Measurements from ENCODE around the gene PFN3. TPM values are rescaled to one million over a fixed set of nuclear protein-coding genes. Genes with fewer than 3 reads are reported as not detected.

PFN3 gene
- total RNA-seq, 2 experiments from 2014 or later, result not detected

DNA sequence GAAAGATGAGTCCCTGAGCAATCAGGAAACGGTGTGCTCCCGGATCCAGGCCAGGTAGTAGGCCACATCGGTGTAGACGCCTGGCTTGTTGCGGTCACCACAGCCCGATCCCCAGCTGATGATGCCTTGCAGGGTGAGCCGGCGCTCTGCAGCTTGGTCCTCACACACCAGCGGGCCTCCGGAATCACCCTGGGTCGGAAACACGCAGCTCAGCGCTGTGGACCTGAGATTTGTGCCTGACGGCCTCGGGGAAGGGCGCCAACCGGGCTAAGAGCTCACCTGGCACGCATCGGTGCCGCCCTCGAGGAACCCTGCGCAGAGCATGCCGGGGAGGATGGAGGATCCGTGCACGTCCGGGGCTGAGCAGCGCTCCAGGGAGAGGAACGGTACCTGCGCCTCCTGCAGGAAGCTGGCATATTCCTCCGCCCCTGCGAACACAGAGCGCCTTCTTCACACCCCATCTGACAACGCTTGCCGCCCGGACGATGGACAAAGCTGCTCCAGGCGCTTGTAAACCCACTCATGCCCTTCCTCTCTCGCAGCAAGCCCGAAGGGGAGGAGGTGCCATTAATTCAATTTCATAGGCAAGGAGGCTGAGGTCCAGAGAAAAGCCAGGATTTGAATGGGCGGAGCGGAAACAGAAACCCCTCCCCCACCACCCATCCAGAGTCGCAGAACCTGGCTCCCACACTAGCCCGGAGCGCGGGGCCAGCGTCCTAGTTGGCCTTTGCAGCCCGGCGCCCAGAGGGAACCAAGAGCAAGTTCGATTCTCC is 2.0 kb upstream of the PFN3 start:
- Histone ChIP-seq H2AFZ (ENCODE audit: low read length) (no peak overlapping the region), H3K27ac (ENCODE audit: low read depth, low read length, poor library complexity, severe bottlenecking) (no peak overlapping the region), H4K20me1 (ENCODE audit: insufficient read depth, low read length) (no peaks in the 10 kb centered on the region), H3K4me2 (ENCODE audit: low read length) (peak overlapping the region; percentile 73), H3K9me2 (ENCODE audit: insufficient read depth, low read length) (no peaks in the 10 kb centered on the region), H3K4me3 (ENCODE audit: low read depth, low read length, poor library complexity, severe bottlenecking) (no peak overlapping the region), H3K9me3 (ENCODE audit: low read length) (no peaks in the 10 kb centered on the region), H3K4me1 (ENCODE audit: insufficient read depth, low read length, poor library complexity, severe bottlenecking) (peaks cover 18% of the 10 kb centered on the region), H3K79me2 (ENCODE audit: insufficient read depth, low read depth, low read length) (no peaks in the 10 kb centered on the region), H3K36me3 (ENCODE audit: insufficient read depth, low read length) (no peaks in the 10 kb centered on the region)
- ChIA-PET POLR2A (interaction anchor here (0.8 to 2.6 kb wide), 2 partner anchors 27 to 55 kb away, joined by 4 to 10 read pairs; no protein-coding TSS in a partner anchor), CTCF (ENCODE audit: unreplicated experiment) (interaction anchor here (0.6 to 3.5 kb wide), 9 partner anchors 10 to 118 kb away, joined by 3 to 25 read pairs (median 7); partner anchors contain the start of gene GRK6)
- intact Hi-C loops (cut with micrococcal nuclease; ENCODE audit: unreplicated experiment), result loop anchor here (1.0 to 10.0 kb wide), 2 partner anchors 24 to 192 kb away; partner anchors contain the start of genes GRK6 and TMED9
- no TSS peak for BruUV-seq (replicated peaks)
- DNase-seq (ENCODE audit: low spot score), result no peak
- TF ChIP-seq EZH2phosphoT487 (IDR thresholded peaks at IDR 0.05; ENCODE audit: borderline replicate concordance, low read depth, low read length), result no peak
- no peak for TF ChIP-seq CTCF (conservative IDR thresholded peaks at IDR 0.05; ENCODE audit: low read length)

GRCh38 chr5:177397875-177398390 is 2.5 kb downstream of the PFN3 start:
- no peak for DNase-seq (ENCODE audit: low spot score)
- POLR2A ChIA-PET, result no interaction called here
- TF ChIP-seq CTCF (conservative IDR thresholded peaks at IDR 0.05; ENCODE audit: low read length) (no peak), EZH2phosphoT487 (IDR thresholded peaks at IDR 0.05; ENCODE audit: borderline replicate concordance, low read depth, low read length) (no peak)
- no peaks in the 10 kb centered on the region for H3K9me3 ChIP-seq (ENCODE audit: low read length)
- no peaks in the 10 kb centered on the region for H3K79me2 ChIP-seq (ENCODE audit: insufficient read depth, low read depth, low read length)
- H2AFZ ChIP-seq (ENCODE audit: low read length), result no peak overlapping the region
- H3K4me2 ChIP-seq (ENCODE audit: low read length), result no peak overlapping the region
- intact Hi-C loops (cut with micrococcal nuclease; ENCODE audit: unreplicated experiment), result no loop called here
- H3K9me2 ChIP-seq (ENCODE audit: insufficient read depth, low read length), result no peaks in the 10 kb centered on the region
- CTCF ChIA-PET (ENCODE audit: unreplicated experiment), result interaction anchor here (0.6 kb wide), 1 partner anchor 211 kb away, joined by 3 read pairs; no protein-coding TSS in a partner anchor
- H3K4me3 ChIP-seq (ENCODE audit: low read depth, low read length, poor library complexity, severe bottlenecking), result no peak overlapping the region
- H3K4me1 ChIP-seq (ENCODE audit: insufficient read depth, low read length, poor library complexity, severe bottlenecking), result peaks cover 7% of the 10 kb centered on the region
- H3K27ac ChIP-seq (ENCODE audit: low read depth, low read length, poor library complexity, severe bottlenecking), result no peak overlapping the region
- H3K36me3 ChIP-seq (ENCODE audit: insufficient read depth, low read length), result no peaks in the 10 kb centered on the region
- no peaks in the 10 kb centered on the region for H4K20me1 ChIP-seq (ENCODE audit: insufficient read depth, low read length)
- no TSS peak for BruUV-seq (replicated peaks)

DNA sequence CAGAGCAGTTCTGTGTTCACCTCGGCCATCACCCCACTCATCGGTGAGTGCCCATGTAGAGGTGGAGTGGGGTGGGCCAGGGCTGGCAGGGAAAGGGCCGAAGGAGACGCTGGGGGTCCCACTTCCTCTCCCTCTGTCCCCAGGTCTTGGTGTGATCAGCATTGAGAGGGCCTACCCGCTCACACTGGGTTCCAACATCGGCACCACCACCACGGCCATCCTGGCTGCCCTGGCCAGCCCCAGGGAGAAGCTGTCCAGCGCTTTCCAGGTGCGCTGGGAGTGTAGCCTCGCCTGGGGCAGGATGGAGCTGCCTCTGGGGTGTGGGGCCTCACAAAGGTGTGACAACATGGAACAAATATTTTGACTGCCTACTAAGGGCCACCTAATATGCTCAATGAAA is 3.7 kb downstream of the PFN3 start:
- CTCF ChIA-PET (ENCODE audit: unreplicated experiment), result no interaction called here

More for the DNA sequence above, 3.7 kb downstream of the PFN3 start:
- Histone ChIP-seq H3K79me2 (ENCODE audit: insufficient read depth, low read depth, low read length) (no peaks in the 10 kb centered on the region), H3K9me3 (ENCODE audit: low read length) (no peaks in the 10 kb centered on the region), H3K36me3 (ENCODE audit: insufficient read depth, low read length) (no peaks in the 10 kb centered on the region), H4K20me1 (ENCODE audit: insufficient read depth, low read length) (no peaks in the 10 kb centered on the region), H3K4me1 (ENCODE audit: insufficient read depth, low read length, poor library complexity, severe bottlenecking) (peaks cover 11% of the 10 kb centered on the region), H3K4me2 (ENCODE audit: low read length) (no peak overlapping the region), H3K9me2 (ENCODE audit: insufficient read depth, low read length) (no peaks in the 10 kb centered on the region), H3K27ac (ENCODE audit: low read depth, low read length, poor library complexity, severe bottlenecking) (no peak overlapping the region), H2AFZ (ENCODE audit: low read length) (no peak overlapping the region), H3K4me3 (ENCODE audit: low read depth, low read length, poor library complexity, severe bottlenecking) (no peak overlapping the region)
- intact Hi-C loops (cut with micrococcal nuclease; ENCODE audit: unreplicated experiment), result no loop called here
- BruUV-seq (replicated peaks), result no TSS peak
- POLR2A ChIA-PET, result no interaction called here
- no peak for DNase-seq (ENCODE audit: low spot score)
- TF ChIP-seq CTCF (conservative IDR thresholded peaks at IDR 0.05; ENCODE audit: low read length) (no peak), EZH2phosphoT487 (IDR thresholded peaks at IDR 0.05; ENCODE audit: borderline replicate concordance, low read depth, low read length) (no peak)
